ENCODE measurements around the gene C1QTNF1. TPM values are rescaled to one million over a fixed set of nuclear protein-coding genes. Genes with fewer than 3 reads are reported as not detected.
"Not testable (repeated sequence)": the region's sequence is repeated elsewhere in the genome, so short reads cannot be mapped to it uniquely, and the experiment has no call there.

The C1QTNF1 gene
- total RNA-seq, 6 donors from 2014 or later, result 9.3 to 30.4 (median 14.1) TPM

DNA sequence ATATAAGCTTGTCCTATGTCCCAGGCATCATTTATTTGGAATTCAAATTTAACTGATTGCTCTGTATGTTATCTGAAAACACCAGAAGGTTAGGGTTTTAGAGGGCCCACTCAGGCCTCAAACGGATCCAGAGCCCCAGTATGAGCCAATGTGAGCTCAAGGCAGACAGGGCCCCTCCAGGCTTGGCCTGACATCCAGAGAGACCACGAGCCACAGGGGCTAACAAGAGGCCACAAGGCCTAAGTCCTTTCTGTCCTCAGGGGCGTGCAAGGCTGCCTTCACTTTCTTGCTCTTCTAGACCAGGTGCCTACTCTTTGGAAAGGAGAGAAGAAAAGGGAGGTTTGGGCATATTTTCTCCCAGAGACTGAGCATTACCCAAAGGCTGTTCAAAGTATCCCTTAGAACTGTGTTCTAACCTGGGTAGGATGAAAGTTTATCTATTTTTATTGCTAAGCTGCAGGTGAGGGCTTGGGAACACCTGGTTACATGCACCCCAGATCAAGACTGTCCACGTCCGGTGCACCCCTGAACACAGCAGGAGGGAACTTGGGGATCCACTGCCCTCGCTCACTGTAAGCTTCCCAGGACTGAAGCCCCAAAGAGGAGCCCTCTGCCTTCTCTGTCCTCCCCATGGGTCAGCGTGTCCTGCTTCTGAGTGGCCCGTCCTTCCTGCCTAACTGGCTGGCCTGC lies 49.2 kb downstream of the C1QTNF1 start:
- no peak for ATAC-seq (ENCODE audit: low FRiP score in 2 of 2)
- Histone ChIP-seq H3K4me3 (no peak overlapping the region), H3K27ac (no peak overlapping the region), H3K36me3 (peaks cover 0 to 9% (median 5%) of the 10 kb centered on the region in 4 donors), H3K4me1 (peaks cover 10 to 21% (median 17%) of the 10 kb centered on the region in 4 donors), H3K9me3 (no peaks in the 10 kb centered on the region), H3K27me3 (no peaks in the 10 kb centered on the region)
- TF ChIP-seq, protein P1, sequence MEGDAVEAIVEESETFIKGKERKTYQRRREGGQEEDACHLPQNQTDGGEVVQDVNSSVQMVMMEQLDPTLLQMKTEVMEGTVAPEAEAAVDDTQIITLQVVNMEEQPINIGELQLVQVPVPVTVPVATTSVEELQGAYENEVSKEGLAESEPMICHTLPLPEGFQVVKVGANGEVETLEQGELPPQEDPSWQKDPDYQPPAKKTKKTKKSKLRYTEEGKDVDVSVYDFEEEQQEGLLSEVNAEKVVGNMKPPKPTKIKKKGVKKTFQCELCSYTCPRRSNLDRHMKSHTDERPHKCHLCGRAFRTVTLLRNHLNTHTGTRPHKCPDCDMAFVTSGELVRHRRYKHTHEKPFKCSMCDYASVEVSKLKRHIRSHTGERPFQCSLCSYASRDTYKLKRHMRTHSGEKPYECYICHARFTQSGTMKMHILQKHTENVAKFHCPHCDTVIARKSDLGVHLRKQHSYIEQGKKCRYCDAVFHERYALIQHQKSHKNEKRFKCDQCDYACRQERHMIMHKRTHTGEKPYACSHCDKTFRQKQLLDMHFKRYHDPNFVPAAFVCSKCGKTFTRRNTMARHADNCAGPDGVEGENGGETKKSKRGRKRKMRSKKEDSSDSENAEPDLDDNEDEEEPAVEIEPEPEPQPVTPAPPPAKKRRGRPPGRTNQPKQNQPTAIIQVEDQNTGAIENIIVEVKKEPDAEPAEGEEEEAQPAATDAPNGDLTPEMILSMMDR (IDR thresholded peaks at IDR 0.05), result no peak
- TF ChIP-seq POLR2A (IDR thresholded peaks at IDR 0.05), result no peak
- no peak for TF ChIP-seq POLR2AphosphoS5 (IDR thresholded peaks at IDR 0.05)
- no peak for TF ChIP-seq EP300 (IDR thresholded peaks at IDR 0.05)
- 85 to 97% methylated on average over 8 of the region's 8 CpGs for WGBS, 2 donors
- DNase-seq, result no peak

DNA sequence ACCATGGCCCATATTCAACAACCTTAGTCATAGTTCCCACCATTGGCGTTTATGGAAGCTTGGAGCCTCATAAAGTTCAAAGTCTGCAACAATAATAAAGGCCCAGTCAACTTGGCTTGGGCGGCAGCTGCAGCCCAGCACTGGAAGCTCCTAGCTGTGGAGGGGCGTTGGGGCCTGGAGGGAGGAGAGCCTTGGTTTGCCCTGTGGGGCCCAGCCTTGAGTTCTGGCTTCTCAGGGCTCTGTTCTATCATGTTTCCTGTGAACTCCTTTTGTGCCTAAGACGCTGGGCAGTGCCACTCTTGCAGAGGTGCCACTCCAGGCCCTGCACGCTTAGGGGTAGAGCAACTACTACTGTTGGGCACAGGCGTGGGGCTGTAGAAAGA lies 49.7 kb downstream of the C1QTNF1 start:
- TF ChIP-seq POLR2AphosphoS5 (IDR thresholded peaks at IDR 0.05) (no peak), POLR2A (IDR thresholded peaks at IDR 0.05) (no peak), EP300 (IDR thresholded peaks at IDR 0.05) (no peak)
- TF ChIP-seq, protein P1 (IDR thresholded peaks at IDR 0.05), result no peak
- WGBS, 2 donors, result 94 to 97% methylated on average over 6 of the region's 6 CpGs
- ATAC-seq (ENCODE audit: low FRiP score in 2 of 2) (no peak), DNase-seq (no peak)
- Histone ChIP-seq H3K4me3 (no peak overlapping the region), H3K9me3 (no peaks in the 10 kb centered on the region), H3K36me3 (peaks cover under 1 to 14% (median 10%) of the 10 kb centered on the region in 4 donors), H3K27me3 (no peaks in the 10 kb centered on the region), H3K4me1 (peaks cover 10 to 21% (median 17%) of the 10 kb centered on the region in 4 donors), H3K27ac (no peak overlapping the region)

DNA sequence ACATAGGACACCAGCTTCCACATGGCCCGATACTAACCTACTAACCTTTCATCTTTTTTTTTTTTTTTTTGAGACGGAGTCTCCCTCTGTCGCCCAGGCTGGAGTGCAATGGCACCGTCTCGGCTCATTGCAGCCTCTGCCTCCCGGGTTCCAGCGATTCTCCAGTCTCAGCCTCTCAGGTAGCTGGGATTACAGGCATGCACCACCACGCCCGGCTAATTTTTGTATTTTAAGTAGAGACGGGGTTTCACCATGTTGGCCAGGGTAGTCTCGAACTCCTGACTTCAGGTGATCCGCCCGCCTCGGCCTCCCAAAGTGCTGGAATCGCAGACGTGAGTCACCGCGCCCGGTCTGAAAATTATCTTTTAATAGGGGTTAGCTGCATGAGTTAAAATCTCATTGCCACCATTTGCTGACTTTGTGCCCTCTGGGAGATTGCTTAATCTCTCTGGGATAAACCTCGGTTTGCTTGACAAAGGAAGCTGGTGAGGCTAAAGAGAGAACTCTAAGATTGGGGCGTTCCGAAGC lies 50.2 kb downstream of the C1QTNF1 start:
- H3K4me3 ChIP-seq, result peak overlapping the region in 3 of 4 donors; percentile 92 to 94 (median 92)
- peak in 1 of 2 donors; percentile 46 for DNase-seq
- ATAC-seq (ENCODE audit: low FRiP score in 2 of 2), result not testable (repeated sequence)

GRCh38 chr17:79074649-79075445 lies 50.9 kb downstream of the C1QTNF1 start, which contains the start of gene ENGASE:
Gene ENGASE (plus strand): TSS chr17:79074824. CDS start chr17:79074945, 121 bp downstream.
- no peaks in the 10 kb centered on the region for H3K27me3 ChIP-seq
- WGBS, 2 donors, result 0 to 1% methylated on average over 10 to 67 of the region's 106 CpGs
- peak; percentile 98 to 100 for DNase-seq
- H3K9me3 ChIP-seq, result no peaks in the 10 kb centered on the region
- TF ChIP-seq, protein P1 (IDR thresholded peaks at IDR 0.05), result peak in 1 of 6 experiments; percentile 18
- TF ChIP-seq EP300 (IDR thresholded peaks at IDR 0.05) (no peak), POLR2AphosphoS5 (IDR thresholded peaks at IDR 0.05) (peak; percentile 45 to 71), POLR2A (IDR thresholded peaks at IDR 0.05) (peak in 2 of 4 donors; percentile 68 to 88)
- peak within 1 kb of the TSS; percentile 81 to 92 (median 88) for H3K27ac ChIP-seq
- H3K36me3 ChIP-seq, result peaks cover 8 to 26% (median 22%) of the 10 kb centered on the region in 4 donors
- peak within 1 kb of the TSS; percentile 86 to 94 (median 92) for H3K4me3 ChIP-seq
- ATAC-seq (ENCODE audit: low FRiP score in 2 of 2), result peak; percentile 97 to 98
- peaks cover 10 to 21% (median 17%) of the 10 kb centered on the region in 4 donors for H3K4me1 ChIP-seq

More for the DNA sequence above, 50.2 kb downstream of the C1QTNF1 start:
- H3K27ac ChIP-seq, result peak overlapping the region in 3 of 4 donors; percentile 81 to 92 (median 86)
- 67 to 74% methylated on average over 22 of the region's 22 CpGs for WGBS, 2 donors
- peaks cover 10 to 21% (median 17%) of the 10 kb centered on the region in 4 donors for H3K4me1 ChIP-seq
- not testable (repeated sequence) for H3K27me3 ChIP-seq, H3K9me3 ChIP-seq
- H3K36me3 ChIP-seq, result peaks cover 6 to 19% (median 15%) of the 10 kb centered on the region in 4 donors

- Histone ChIP-seq H3K9me3 (no peaks in the 10 kb centered on the region), H3K27me3 (no peaks in the 10 kb centered on the region), H3K4me3 (peak overlapping the region; percentile 86 to 94 (median 92)), H3K4me1 (peaks cover 10 to 21% (median 17%) of the 10 kb centered on the region in 4 donors), H3K27ac (peak overlapping the region; percentile 81 to 92 (median 88)), H3K36me3 (peaks cover 13 to 31% (median 27%) of the 10 kb centered on the region in 4 donors)
- 1 to 6% methylated on average over 6 of the region's 6 CpGs for WGBS, 2 donors
- DNase-seq, result no peak
- TF ChIP-seq EP300 (IDR thresholded peaks at IDR 0.05) (no peak), POLR2AphosphoS5 (IDR thresholded peaks at IDR 0.05) (no peak), POLR2A (IDR thresholded peaks at IDR 0.05) (no peak)
- TF ChIP-seq, protein P1 (IDR thresholded peaks at IDR 0.05), result no peak
- ATAC-seq (ENCODE audit: low FRiP score in 2 of 2), result peak in 1 of 2 donors; percentile 38
Measured at GRCh38 chr17:79075446-79075750, 51.4 kb downstream of the C1QTNF1 start.
